ENCODE data around the gene FREY1. TPM values are rescaled to one million over a fixed set of nuclear protein-coding genes. Genes with fewer than 3 reads are reported as not detected.

The FREY1 gene
- total and polyA plus RNA-seq, 2 donors (not counting 3 experiments of a cell fraction or from before 2014, with no cell fraction given), result 0.84 to 1.1 TPM

DNA sequence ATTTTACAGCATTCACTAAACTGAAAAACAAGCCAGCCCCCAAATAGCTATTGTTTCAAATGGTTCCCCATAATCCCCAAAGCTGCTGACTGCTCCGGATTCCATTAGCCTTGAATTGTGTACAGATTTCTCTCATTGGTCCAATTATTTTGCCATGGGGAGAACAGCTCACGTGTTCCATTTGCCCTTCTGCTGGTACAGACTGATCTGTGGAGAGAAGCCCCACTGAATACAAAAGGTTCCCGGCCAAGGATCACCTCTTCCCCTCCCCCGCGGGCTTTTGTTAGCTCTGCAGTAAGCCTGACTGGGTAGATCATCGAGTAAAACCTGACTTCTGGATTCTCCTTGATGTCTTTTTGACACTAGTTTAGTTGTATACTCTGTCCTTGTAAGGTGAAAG is 30.7 kb downstream of the FREY1 start:
- no peak overlapping the region for H3K4me2 ChIP-seq (ENCODE audit: insufficient read depth, low read length)
- H3K4me1 ChIP-seq (ENCODE audit: control insufficient read depth, extremely low read depth, insufficient read depth, low read length), result no peaks in the 10 kb centered on the region
- BruUV-seq (replicated peaks), result no TSS peak
- no peak for FAIRE-seq
- no peaks in the 10 kb centered on the region for H4K20me1 ChIP-seq (replicated peaks; ENCODE audit: control insufficient read depth, extremely low read depth, insufficient read depth, low read length)
- no peak overlapping the region for H3K4me3 ChIP-seq (replicated peaks in 1 of 3; ENCODE audit: insufficient read depth in 1 of 3, low read depth in 1 of 3, low read length in 3 of 3)
- peaks cover 0 to 10% of the 10 kb centered on the region in 2 experiments for H3K36me3 ChIP-seq (ENCODE audit: control insufficient read depth in 2 of 2, extremely low read depth in 1 of 2, insufficient read depth in 2 of 2, low read length in 2 of 2)
- ChIA-PET POLR2A (no interaction called here), CTCF (interaction anchor here (1.3 kb wide), 2 partner anchors 13 to 130 kb away, joined by 3 read pairs; no protein-coding TSS in a partner anchor)
- H3K27ac ChIP-seq (ENCODE audit: insufficient read depth, low read depth, low read length), result no peak overlapping the region
- H3K79me2 ChIP-seq (ENCODE audit: control insufficient read depth, insufficient read depth, low read length), result no peaks in the 10 kb centered on the region
- H3K9me1 ChIP-seq (replicated peaks; ENCODE audit: control insufficient read depth, extremely low read depth, insufficient read depth, low read length), result no peaks in the 10 kb centered on the region
- H2AFZ ChIP-seq (ENCODE audit: low read depth, low read length), result no peak overlapping the region
- no peak for TF ChIP-seq GATA2 (IDR thresholded peaks at IDR 0.05; ENCODE audit: insufficient read depth, insufficient read length, low read depth, low read length)
- TF ChIP-seq FOS (IDR thresholded peaks at IDR 0.05; ENCODE audit: borderline replicate concordance, insufficient read depth, low read length), result no peak
- no peak for TF ChIP-seq POLR2AphosphoS5 (IDR thresholded peaks at IDR 0.05; ENCODE audit: insufficient read depth, low read depth, low read length)
- TF ChIP-seq, protein P1, sequence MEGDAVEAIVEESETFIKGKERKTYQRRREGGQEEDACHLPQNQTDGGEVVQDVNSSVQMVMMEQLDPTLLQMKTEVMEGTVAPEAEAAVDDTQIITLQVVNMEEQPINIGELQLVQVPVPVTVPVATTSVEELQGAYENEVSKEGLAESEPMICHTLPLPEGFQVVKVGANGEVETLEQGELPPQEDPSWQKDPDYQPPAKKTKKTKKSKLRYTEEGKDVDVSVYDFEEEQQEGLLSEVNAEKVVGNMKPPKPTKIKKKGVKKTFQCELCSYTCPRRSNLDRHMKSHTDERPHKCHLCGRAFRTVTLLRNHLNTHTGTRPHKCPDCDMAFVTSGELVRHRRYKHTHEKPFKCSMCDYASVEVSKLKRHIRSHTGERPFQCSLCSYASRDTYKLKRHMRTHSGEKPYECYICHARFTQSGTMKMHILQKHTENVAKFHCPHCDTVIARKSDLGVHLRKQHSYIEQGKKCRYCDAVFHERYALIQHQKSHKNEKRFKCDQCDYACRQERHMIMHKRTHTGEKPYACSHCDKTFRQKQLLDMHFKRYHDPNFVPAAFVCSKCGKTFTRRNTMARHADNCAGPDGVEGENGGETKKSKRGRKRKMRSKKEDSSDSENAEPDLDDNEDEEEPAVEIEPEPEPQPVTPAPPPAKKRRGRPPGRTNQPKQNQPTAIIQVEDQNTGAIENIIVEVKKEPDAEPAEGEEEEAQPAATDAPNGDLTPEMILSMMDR (IDR thresholded peaks at IDR 0.05; ENCODE audit: extremely low read depth in 1 of 2, insufficient read depth in 1 of 2, low read depth in 1 of 2, low read length in 2 of 2), result no peak
- no peak for TF ChIP-seq MYC (IDR thresholded peaks at IDR 0.05; ENCODE audit: low read depth, low read length)
- no peak for TF ChIP-seq EZH2 (IDR thresholded peaks at IDR 0.05; ENCODE audit: borderline replicate concordance, low read depth, low read length, severe bottlenecking)
- TF ChIP-seq POLR2A (IDR thresholded peaks at IDR 0.05; ENCODE audit: low read depth, low read length), result no peak
- TF ChIP-seq JUN (IDR thresholded peaks at IDR 0.05; ENCODE audit: borderline replicate concordance, insufficient read depth, insufficient read length, low read depth), result no peak
- TF ChIP-seq, protein P2, sequence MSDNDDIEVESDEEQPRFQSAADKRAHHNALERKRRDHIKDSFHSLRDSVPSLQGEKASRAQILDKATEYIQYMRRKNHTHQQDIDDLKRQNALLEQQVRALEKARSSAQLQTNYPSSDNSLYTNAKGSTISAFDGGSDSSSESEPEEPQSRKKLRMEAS (IDR thresholded peaks at IDR 0.05; ENCODE audit: insufficient read depth, insufficient read length), result no peak
- no peaks in the 10 kb centered on the region for H3K27me3 ChIP-seq (ENCODE audit: control insufficient read depth in 2 of 2, insufficient read depth in 2 of 2, low read length in 2 of 2)
- no peaks in the 10 kb centered on the region for H3K9me3 ChIP-seq (replicated peaks; ENCODE audit: control insufficient read depth, insufficient read depth, low read length)
- dilution Hi-C loops (cut with MboI; ENCODE audit: extremely low pct_ligation_motif_present, low sequenced_read_pairs), result no loop called here
- intact Hi-C loops (cut with micrococcal nuclease), result no loop called here
- H3K9ac ChIP-seq (replicated peaks; ENCODE audit: extremely low read depth, insufficient read depth, low read length), result no peak overlapping the region
- no peak for DNase-seq (ENCODE audit: low read depth, low spot score)
